Ammon's horn (tissue), 1 donor: ENCODE results near the gene KCNJ12.
"Not testable (repeated sequence)": the region's sequence is repeated elsewhere in the genome, so short reads cannot be mapped to it uniquely, and the experiment has no call there.

Source experiments
- DNase-seq: peaks from one replicate; pipeline ENCODE4 v3.0.0-alpha.2; 2016; ENCODE audit warnings: low spot score

Gene KCNJ12

DNA sequence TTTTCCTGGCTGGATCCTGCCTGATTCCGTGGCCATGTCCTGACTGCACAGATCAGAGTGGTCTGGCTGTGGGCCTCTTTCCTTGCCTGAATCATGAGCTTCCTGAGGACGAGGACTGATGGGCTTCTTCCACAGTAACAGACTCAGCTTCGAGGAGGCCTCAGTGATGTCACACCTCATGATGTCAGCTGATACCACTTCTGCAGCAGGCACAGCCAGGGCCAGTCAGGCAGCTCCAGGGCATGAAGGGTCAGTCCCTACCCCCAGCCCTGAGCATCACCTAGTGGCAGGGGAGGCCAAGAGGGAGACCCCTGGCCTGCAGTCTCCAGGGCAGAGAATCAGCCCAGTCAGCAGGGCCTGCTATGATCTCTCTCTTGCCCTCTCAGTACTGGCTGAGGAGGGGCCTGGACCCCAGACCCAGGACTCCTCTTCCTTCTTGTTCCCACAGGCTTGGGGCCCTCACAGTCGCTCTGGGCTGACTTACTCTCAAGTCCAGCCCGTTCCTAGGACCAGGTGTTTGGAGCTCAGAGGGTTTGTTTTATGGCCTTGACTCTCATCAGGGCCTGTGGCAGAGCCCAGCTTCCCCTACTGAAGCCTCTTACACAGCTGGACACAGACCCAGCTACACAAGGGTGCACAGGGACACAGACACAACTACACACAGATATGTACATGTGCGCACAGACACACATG is 26.7 kb upstream of the KCNJ12 start:
- not testable (repeated sequence) for DNase-seq

DNA sequence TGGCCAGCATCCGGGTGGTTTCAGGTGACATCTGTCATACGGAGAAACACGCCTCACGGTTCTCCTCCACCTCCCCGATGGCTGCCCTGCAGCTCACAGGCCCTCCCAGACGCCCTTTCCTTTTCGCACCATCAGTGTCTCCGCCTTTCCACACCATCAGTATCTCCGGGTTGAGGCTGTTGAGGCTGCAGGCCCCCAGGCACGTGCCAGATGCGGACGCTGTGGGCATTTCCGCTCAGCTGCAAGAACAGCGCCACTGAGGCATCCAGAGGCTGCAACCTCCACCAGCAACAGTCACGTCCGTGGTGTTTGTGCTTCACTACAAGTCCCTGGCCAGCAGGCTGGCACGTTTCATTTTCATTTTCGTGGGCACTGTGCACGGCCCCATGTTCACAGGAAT is 25.7 kb upstream of the KCNJ12 start:
- not testable (repeated sequence) for DNase-seq

DNA sequence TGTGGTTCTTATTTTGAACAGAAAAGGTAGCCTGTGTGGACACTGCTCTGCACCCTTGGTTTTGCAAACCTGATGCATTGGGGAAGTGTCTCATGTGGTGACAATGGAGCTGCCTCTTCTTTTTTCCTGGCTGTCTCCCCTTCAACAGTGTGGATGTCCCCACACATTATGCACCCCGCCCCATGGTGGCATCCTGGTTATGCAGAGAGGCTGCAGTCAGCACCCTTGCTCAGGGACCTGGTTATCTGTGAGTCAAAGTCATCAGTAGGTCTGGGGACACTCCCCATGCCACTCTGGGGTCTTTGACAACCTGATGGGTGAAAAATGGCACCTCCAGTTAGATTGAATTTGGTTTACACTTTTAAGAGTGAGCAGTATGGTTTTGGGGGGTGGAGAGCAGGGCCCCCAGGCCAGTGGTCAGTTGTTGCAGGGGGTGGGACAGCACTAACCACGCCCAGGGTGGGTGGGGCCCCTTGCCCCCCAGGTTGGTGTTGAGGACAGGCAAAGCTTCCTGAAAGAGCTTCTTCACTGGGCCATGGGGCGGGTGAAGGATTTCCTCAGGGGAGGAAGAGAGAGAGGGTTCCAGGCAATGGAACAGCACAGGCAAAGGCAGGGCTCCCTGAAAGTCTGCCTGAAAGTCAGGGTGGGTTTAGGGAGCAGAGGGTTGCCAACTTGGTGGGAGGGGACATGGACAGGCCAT is 24.6 kb upstream of the KCNJ12 start:
- no peak for DNase-seq

- DNase-seq: no peak
These were observed 23.8 kb upstream of the KCNJ12 start for GRCh38 chr17:21352221-21352980.

- no peak for DNase-seq
These were observed 23.2 kb upstream of the KCNJ12 start for GRCh38 chr17:21352981-21353265.

DNA sequence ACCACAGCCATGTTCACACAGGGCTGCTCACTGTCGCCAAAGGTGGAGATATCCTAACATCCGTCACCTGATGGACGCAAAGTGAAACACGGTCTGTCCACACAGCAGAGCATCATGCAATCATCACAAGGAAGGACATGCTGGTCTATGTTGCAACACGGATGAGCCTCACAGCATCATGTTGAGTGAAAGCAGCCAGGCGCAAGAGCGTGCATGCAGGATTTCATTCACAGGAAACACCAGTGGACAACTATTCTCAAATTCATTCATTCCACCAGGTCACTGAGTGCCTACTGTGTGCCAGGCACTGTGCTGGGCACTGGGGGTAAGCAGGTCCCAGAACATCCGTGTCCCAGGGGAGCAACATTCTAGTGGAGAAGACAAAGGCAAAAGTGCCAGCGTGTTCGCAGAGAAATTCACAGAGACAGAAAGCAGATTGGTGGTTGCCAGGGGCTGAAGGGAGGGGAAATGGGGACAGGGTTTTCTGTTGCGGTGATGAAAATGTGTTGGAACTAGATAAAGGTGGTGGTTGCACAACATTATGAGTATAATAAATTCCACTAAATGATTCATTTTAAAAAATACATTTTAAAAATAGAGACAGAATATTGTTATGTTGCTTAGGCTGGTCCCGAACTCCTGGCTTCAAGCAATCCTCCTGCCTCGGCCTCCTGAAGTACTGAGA is 22.7 kb upstream of the KCNJ12 start:
- DNase-seq: no peak

GRCh38 chr17:21354796-21355385 is 21.3 kb upstream of the KCNJ12 start:
- no peak for DNase-seq

DNA sequence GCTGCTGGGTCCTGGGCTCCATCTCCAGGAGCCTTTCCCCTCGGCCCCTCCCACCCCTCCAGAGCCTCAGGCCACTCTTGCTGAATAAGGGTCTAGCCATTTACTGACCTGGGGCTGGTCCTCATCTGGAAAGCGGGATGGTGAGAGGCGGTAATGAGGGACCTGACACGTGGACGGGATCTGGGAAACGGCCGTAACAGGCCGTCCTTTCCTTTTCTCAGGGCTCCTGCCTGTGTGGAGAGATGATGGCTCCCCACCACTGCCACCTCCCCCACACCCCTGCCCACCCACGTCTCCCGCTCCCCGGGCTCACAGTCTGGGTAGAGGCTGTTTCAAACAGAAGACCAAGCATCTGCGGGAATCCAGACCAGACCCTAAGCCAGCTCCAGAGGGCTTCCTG is 20.6 kb upstream of the KCNJ12 start:
- DNase-seq: no peak

GRCh38 chr17:21356537-21357127 is 19.5 kb upstream of the KCNJ12 start:
- DNase-seq: no peak

GRCh38 chr17:21357281-21357680 is 18.9 kb upstream of the KCNJ12 start:
- no peak for DNase-seq

GRCh38 chr17:21357696-21358656 is 18.2 kb upstream of the KCNJ12 start:
- no peak for DNase-seq

DNA sequence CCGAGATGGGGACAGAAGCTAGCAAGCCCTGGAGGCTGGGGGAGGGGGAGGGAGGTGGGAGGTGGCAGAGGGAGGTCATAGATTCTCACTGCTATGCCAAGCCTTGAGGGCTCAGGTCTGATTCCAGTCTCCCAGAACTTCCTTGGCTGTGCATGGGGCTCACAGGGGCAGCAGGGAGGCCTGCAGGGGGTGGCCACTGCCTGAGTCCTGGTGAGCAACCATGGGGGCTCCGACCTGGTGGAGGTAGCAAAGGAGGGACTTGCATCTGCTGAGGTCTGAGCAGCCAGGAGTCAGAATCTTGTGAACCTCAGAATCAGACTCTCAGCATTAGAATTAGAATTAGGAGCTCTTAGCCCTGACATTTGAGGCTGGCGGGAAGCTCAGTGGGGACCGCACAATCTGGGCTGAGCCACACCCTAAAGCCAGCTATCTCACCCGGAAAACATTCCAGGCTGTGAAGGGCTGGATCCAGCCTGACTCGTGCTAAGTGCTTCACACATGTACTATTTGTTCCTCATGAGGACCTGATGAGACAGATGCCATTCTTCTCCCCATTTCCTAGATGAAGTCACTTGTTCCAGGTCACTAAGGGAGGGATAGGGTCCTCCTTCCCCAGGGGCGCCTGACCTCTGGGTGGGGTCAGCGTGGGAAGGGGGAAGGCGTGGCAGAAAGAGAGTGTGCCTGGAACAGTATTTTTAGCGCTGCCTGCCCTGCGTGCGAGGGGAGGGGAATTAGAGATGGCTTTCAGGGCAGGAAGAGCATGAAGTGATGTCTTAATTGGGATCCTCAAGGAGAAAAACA is 17.3 kb upstream of the KCNJ12 start:
- no peak for DNase-seq

DNA sequence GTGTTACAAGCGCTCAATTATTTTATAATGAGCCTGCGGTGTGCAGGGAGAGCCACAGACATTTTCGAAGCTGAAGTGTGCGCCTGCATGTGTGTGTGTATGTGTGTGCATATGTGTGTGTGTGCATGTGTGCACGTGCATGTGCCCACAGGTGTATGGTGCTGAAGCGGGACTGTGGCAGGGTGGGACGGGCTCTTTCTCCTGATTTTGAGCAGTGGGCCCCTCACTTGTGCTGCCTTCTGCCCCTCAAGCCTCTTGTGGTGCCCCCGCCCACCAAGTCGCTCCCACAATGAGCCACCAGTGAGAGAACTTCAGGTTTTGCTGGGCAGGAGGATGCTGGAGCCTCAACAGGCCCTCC is 16.7 kb upstream of the KCNJ12 start:
- no peak for DNase-seq

- no peak for DNase-seq
These were observed 16.1 kb upstream of the KCNJ12 start for GRCh38 chr17:21360048-21360447.

GRCh38 chr17:21361020-21361809 is 14.9 kb upstream of the KCNJ12 start:
- no peak for DNase-seq

DNA sequence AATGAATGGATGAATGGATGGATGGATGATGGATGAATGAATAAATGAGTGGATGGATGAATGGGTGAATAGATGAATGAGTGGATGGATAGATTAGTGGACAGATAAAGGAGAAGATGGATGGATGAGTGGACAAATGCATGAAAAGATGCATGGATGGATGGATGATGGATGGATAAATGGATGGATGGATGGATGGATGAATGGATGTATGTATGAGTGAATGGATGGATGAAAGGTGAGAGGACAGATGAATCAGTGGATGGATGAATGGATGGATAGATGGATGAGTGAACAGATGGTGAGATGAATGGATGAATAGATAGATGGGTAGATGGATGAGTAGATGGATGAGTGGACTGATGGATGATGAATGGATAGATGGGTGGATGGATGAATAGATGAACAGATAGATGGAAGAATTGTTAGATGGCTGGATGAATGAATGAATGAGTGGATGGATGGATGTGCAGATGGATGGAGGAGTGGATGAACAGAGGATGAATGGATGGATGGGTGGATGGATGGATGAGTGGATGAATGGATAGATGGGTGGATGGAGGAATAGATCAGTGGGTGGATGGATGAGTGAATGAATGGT is 13.7 kb upstream of the KCNJ12 start:
- DNase-seq: no peak

- no peak for DNase-seq
These were observed 12.1 kb upstream of the KCNJ12 start for GRCh38 chr17:21363776-21364642.

GRCh38 chr17:21365016-21365415 is 11.1 kb upstream of the KCNJ12 start:
- no peak for DNase-seq
